IPS DF 6.9 (cell line): ENCODE data around the gene DCHS1.

Experiments
- DNase-seq: peaks from one replicate; pipeline ENCODE4 v3.0.0-alpha.2; 2013; ENCODE audit warnings: low read depth, low spot score
- H3K27ac ChIP-seq: one replicate; pipeline ENCODE4 v1.5.1; 2013; ENCODE audit warnings: low read length, control low read depth
- H3K27me3 ChIP-seq: 2 replicates; pipeline ENCODE4 v1.6.1; 2013; ENCODE audit warnings: mild to moderate bottlenecking, low read length; ENCODE audit not compliant: control insufficient read depth, insufficient read depth
- H3K36me3 ChIP-seq: 2 replicates; pipeline ENCODE4 v1.6.1; 2013; ENCODE audit warnings: low read length; ENCODE audit not compliant: control insufficient read depth, insufficient read depth
- H3K4me1 ChIP-seq: 2 replicates; pipeline ENCODE4 v1.6.1; 2013; ENCODE audit warnings: low read length; ENCODE audit not compliant: control insufficient read depth, insufficient read depth
- H3K4me3 ChIP-seq: 2 replicates; pipeline ENCODE4 v1.5.1; 2013; ENCODE audit warnings: mild to moderate bottlenecking, low read length
- H3K9me3 ChIP-seq: 2 replicates; pipeline ENCODE4 v1.6.1; 2013; ENCODE audit warnings: low read length, inconsistent platforms; ENCODE audit not compliant: control insufficient read depth, insufficient read depth
- WGBS: extraction: QIAGEN DNeasy Blood & Tissue Kit; methylation state at CpG from one replicate; pipeline ENCODE4 v1.1.7; 2013; ENCODE audit warnings: mixed read lengths, missing lambda C conversion rate; ENCODE audit not compliant: insufficient read length, insufficient coverage; 5-methylcytosine and 5-hydroxymethylcytosine counted together

Gene DCHS1

GRCh38 chr11:6646576-6646917 lies 9.1 kb downstream of the DCHS1 start:
- Histone ChIP-seq H3K27ac (no peak overlapping the region), H3K27me3 (no peaks in the 10 kb centered on the region), H3K4me3 (no peak overlapping the region), H3K4me1 (no peaks in the 10 kb centered on the region), H3K9me3 (no peaks in the 10 kb centered on the region), H3K36me3 (no peaks in the 10 kb centered on the region)
- DNase-seq: no peak
- WGBS: no CpG with 5 or more reads among the region's 3 CpGs

GRCh38 chr11:6646071-6646470 lies 9.5 kb downstream of the DCHS1 start:
- no peaks in the 10 kb centered on the region for H3K9me3 ChIP-seq
- no peak overlapping the region for H3K27ac ChIP-seq
- no peaks in the 10 kb centered on the region for H3K27me3 ChIP-seq
- WGBS: no CpG with 5 or more reads among the region's 12 CpGs
- H3K4me1 ChIP-seq: no peaks in the 10 kb centered on the region
- DNase-seq: no peak
- no peaks in the 10 kb centered on the region for H3K36me3 ChIP-seq
- H3K4me3 ChIP-seq: no peak overlapping the region

DNA sequence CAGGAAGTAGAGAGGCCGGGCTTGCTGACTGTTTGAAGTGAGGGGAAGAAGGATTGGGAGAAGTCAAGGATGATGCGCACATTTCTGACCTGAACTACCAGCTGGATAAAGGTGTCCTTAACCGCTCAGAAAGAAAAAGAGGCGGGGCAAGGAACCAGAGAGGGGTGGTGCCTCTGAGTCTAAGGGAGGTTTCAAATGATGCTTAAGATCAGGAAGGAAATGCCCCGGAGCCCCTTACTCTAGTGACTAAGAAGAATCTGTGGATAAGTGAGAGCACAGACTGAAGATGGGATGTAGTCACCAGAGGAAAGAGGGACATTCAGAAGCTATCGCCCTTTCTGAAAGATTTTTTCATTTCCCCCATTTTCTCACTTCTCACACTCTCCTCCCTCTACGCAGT lies 12.7 kb downstream of the DCHS1 start:
- H3K27me3 ChIP-seq: no peaks in the 10 kb centered on the region
- WGBS: no CpG with 5 or more reads among the region's 7 CpGs
- H3K4me3 ChIP-seq: no peak overlapping the region
- no peak overlapping the region for H3K27ac ChIP-seq
- H3K4me1 ChIP-seq: no peaks in the 10 kb centered on the region
- DNase-seq: no peak
- H3K36me3 ChIP-seq: no peaks in the 10 kb centered on the region
- no peaks in the 10 kb centered on the region for H3K9me3 ChIP-seq

DNA sequence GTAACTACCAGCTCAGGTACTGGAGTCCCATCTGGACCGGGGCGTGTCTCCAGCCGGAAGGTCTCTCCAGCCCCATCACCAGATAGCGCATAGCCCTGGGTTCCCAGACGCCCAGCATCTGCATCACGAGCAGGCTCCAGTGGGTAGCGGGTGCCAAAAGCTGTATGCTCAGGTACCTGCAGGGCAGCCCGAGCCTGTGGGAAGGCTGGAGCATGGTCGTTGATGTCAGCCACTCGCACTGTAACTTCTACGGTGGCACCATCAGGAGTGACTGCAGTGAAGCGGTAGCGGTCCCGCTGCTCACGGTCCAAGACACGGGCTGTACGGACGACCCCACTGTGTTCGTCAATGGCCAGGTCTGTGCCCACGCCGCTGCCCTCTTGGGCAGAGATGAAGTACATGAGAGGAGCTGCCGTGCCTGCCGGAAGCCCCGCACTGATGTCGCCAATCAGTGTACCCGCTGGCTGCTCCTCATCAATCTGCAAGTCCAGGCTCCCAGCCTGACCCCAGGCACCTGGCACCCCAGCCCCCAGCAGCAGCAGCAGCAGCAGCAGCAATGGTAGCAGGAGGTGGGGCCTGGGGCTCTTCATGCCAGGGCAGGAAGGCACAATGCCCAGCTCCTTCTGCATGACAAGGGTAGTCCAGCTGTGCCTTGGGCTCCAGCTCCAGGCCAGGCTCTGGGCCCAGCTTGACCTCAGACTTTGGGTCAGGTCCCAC lies 14.5 kb downstream of the DCHS1 start:
- no peak for DNase-seq
- H3K4me3 ChIP-seq: no peak overlapping the region
- H3K4me1 ChIP-seq: no peaks in the 10 kb centered on the region
- no peaks in the 10 kb centered on the region for H3K9me3 ChIP-seq
- no peaks in the 10 kb centered on the region for H3K36me3 ChIP-seq
- WGBS: no CpG with 5 or more reads among the region's 26 CpGs
- no peak overlapping the region for H3K27ac ChIP-seq
- no peaks in the 10 kb centered on the region for H3K27me3 ChIP-seq

- no peak overlapping the region for H3K4me3 ChIP-seq
- no peaks in the 10 kb centered on the region for H3K27me3 ChIP-seq
- no peaks in the 10 kb centered on the region for H3K9me3 ChIP-seq
- WGBS: no CpG with 5 or more reads among the region's 36 CpGs
- no peaks in the 10 kb centered on the region for H3K36me3 ChIP-seq
- H3K4me1 ChIP-seq: no peaks in the 10 kb centered on the region
- H3K27ac ChIP-seq: no peak overlapping the region
- no peak for DNase-seq
Observed at GRCh38 chr11:6640036-6640984, 15.3 kb downstream of the DCHS1 start.

DNA sequence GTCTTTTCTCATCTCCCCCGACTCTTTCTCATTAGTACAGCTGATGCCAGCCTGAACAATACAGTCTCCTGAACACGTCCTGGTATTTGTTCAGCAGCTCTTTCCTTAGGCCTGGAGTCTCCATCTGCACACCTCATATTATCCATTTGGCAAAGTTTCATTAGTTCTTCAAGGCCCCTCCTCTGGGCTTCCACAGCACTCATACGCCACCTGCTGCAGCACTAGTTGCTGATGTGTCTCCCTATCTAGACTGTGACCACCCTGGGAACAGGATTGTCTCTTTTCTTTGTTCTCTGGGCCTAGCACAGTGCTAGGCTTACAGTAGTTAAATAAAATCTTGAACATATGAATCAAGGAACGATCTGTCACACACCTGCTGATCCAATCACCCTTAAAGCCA lies 17.2 kb downstream of the DCHS1 start:
- Histone ChIP-seq H3K4me3 (no peak overlapping the region), H3K9me3 (no peaks in the 10 kb centered on the region), H3K4me1 (no peaks in the 10 kb centered on the region), H3K27me3 (no peaks in the 10 kb centered on the region), H3K36me3 (no peaks in the 10 kb centered on the region), H3K27ac (no peak overlapping the region)
- no CpG with 5 or more reads among the region's 4 CpGs for WGBS
- no peak for DNase-seq

DNA sequence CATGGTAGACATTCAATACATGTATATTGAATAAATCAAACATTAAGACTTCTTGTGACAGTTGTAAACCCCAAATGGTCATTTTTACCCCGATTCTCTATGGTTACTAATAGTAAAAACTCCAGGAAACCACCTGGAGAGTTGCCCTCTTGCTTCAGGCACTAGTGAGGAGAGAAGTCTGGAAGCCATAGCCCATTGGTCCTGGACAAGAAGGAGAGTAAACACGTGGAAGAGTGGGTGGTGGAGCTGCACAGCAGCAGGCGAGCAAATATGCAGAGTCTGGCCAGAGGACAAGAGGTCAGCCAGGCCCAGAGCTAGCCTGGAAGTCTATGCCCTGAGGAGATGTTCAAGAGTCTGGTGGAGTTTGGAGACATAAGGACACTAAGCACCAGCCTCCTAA lies 17.7 kb downstream of the DCHS1 start:
- Histone ChIP-seq H3K9me3 (no peaks in the 10 kb centered on the region), H3K4me3 (no peak overlapping the region), H3K27ac (no peak overlapping the region), H3K4me1 (no peaks in the 10 kb centered on the region), H3K36me3 (no peaks in the 10 kb centered on the region), H3K27me3 (no peaks in the 10 kb centered on the region)
- WGBS: no CpG with 5 or more reads among the region's 3 CpGs
- DNase-seq: no peak

DNA sequence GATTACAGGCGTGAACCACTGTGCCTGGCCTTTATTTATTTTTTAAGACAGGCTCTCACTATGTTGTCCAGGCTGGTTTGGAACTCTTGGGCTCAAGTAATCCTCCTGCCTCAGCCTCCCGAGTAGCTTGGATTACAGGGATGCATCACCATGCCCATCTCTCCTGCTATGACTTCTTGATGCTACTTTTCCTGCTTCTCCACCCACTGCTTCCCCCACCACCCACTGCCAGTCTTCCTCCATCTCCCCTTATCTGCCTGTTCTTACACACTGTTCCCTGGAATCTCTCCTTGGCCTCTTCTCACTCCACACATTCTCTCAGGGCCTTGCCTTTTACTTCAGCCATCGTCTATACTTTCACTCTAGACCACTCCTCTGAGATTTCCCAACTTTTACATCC lies 19.1 kb downstream of the DCHS1 start:
- H3K27ac ChIP-seq: no peak overlapping the region
- no peaks in the 10 kb centered on the region for H3K36me3 ChIP-seq
- H3K27me3 ChIP-seq: peaks cover under 1% of the 10 kb centered on the region; the same call in 1 of the 2 replicates
- no peak overlapping the region for H3K4me3 ChIP-seq
- DNase-seq: no peak
- no peaks in the 10 kb centered on the region for H3K4me1 ChIP-seq
- H3K9me3 ChIP-seq: no peaks in the 10 kb centered on the region
- WGBS: no CpG with 5 or more reads among the region's 3 CpGs

GRCh38 chr11:6635082-6635932 lies 20.3 kb downstream of the DCHS1 start:
- Histone ChIP-seq H3K27ac (no peak overlapping the region), H3K9me3 (no peaks in the 10 kb centered on the region), H3K4me3 (no peak overlapping the region), H3K36me3 (no peaks in the 10 kb centered on the region), H3K27me3 (peaks cover 10% of the 10 kb centered on the region; the same call in 1 of the 2 replicates), H3K4me1 (0 out of 2 replicates have a peak, but pooled peaks cover 1% of the 10 kb centered on the region)
- no peak for DNase-seq
- WGBS: no CpG with 5 or more reads among the region's 10 CpGs

- WGBS: no CpG with 5 or more reads among the region's 1 CpG
Observed at GRCh38 chr11:6634534-6634933, 21.1 kb downstream of the DCHS1 start.

More at GRCh38 chr11:6634534-6634933, 21.1 kb downstream of the DCHS1 start:
- Histone ChIP-seq H3K4me3 (no peak overlapping the region), H3K9me3 (no peaks in the 10 kb centered on the region), H3K4me1 (peaks cover 4% of the 10 kb centered on the region; the same call in 1 of the 2 replicates), H3K27me3 (peaks cover 15% of the 10 kb centered on the region; the same call in 1 of the 2 replicates), H3K27ac (no peak overlapping the region), H3K36me3 (no peaks in the 10 kb centered on the region)
- no peak for DNase-seq
